Neural progenitor cell (in vitro differentiated cells): ENCODE results near the gene OSTN. TPM values are rescaled to one million over a fixed set of nuclear protein-coding genes. Genes with fewer than 3 reads are reported as not detected.
"Not testable (repeated sequence)": the region's sequence is repeated elsewhere in the genome, so short reads cannot be mapped to it uniquely, and the experiment has no call there.

Source experiments
- DNase-seq: peaks from one replicate; pipeline ENCODE4 v3.0.0-alpha.2; 2016; ENCODE audit warnings: low spot score
- H2AFZ ChIP-seq: fragments of 200-600 bp; sonication (generic); replicated peaks from 2 replicates; pipeline ENCODE4 v1.6.1; 2016; ENCODE audit warnings: antibody characterized with exemption
- H3F3A ChIP-seq: fragments of 200-600 bp; sonication (generic); 2 replicates; pipeline ENCODE4 v1.6.1; 2016; ENCODE audit warnings: antibody characterized with exemption, low read depth
- H3K27ac ChIP-seq: fragments of 200-600 bp; sonication (generic); 2 replicates; pipeline ENCODE4 v1.5.1; 2016; ENCODE audit warnings: mild to moderate bottlenecking
- H3K27me3 ChIP-seq: fragments of 200-600 bp; sonication (generic); 2 replicates; pipeline ENCODE4 v1.6.1; 2016; ENCODE audit warnings: mild to moderate bottlenecking, moderate library complexity
- H3K36me3 ChIP-seq: fragments of 200-600 bp; sonication (generic); 2 replicates; pipeline ENCODE4 v1.5.1; 2016
- H3K4me1 ChIP-seq: fragments of 200-600 bp; sonication (generic); 2 replicates; pipeline ENCODE4 v1.6.1; 2016; ENCODE audit warnings: mixed run types
- H3K4me2 ChIP-seq: fragments of 200-600 bp; sonication (generic); 2 replicates; pipeline ENCODE4 v1.6.1; 2016
- H3K4me3 ChIP-seq: fragments of 200-600 bp; sonication (generic); 2 replicates; pipeline ENCODE4 v1.5.1; 2016
- H3K79me2 ChIP-seq: fragments of 200-600 bp; sonication (generic); 2 replicates; pipeline ENCODE4 v1.6.1; 2016; ENCODE audit warnings: low read depth
- H3K9ac ChIP-seq: fragments of 200-600 bp; sonication (generic); 2 replicates; pipeline ENCODE4 v1.6.1; 2016
- H3K9me3 ChIP-seq: fragments of 200-600 bp; sonication (generic); 2 replicates; pipeline ENCODE4 v1.5.1; 2016; ENCODE audit warnings: low read depth
- H4K20me1 ChIP-seq: fragments of 200-600 bp; sonication (generic); 2 replicates; pipeline ENCODE4 v1.6.1; 2016; ENCODE audit warnings: low read depth
- H3K27ac Mint-ChIP-seq: 3 replicates; pipeline ENCODE4 v1.8.0; 2021; ENCODE audit warnings: mixed read lengths
- H3K27me3 Mint-ChIP-seq: 2 replicates; pipeline ENCODE4 v1.8.0; 2022; ENCODE audit warnings: low read depth, mild to moderate bottlenecking, inconsistent platforms, moderate library complexity, mixed read lengths; ENCODE audit not compliant: insufficient read depth
- H3K36me3 Mint-ChIP-seq: 3 replicates; pipeline ENCODE4 v1.8.0; 2021; ENCODE audit warnings: mixed read lengths
- H3K4me1 Mint-ChIP-seq: 3 replicates; pipeline ENCODE4 v1.8.0; 2021; ENCODE audit warnings: mixed read lengths
- H3K4me3 Mint-ChIP-seq: 3 replicates; pipeline ENCODE4 v1.8.0; 2021; ENCODE audit warnings: mild to moderate bottlenecking, moderate library complexity, mixed read lengths
- H3K9me3 Mint-ChIP-seq: 3 replicates; pipeline ENCODE4 v1.8.0; 2020; ENCODE audit warnings: mixed read lengths
- CTCF ChIP-seq: fragments of 200-600 bp; sonication (generic); IDR thresholded peaks from 2 replicates; pipeline ENCODE4 v1.5.1; 2017; ENCODE audit warnings: antibody characterized with exemption, mild to moderate bottlenecking
- EZH2 ChIP-seq: fragments of 200-600 bp; sonication (generic); IDR thresholded peaks from 2 replicates; pipeline ENCODE4 v1.6.1; 2017; ENCODE audit warnings: antibody characterized with exemption, mild to moderate bottlenecking, moderate library complexity
- EZH2phosphoT487 ChIP-seq: fragments of 200-600 bp; sonication (generic); IDR thresholded peaks from 2 replicates; pipeline ENCODE4 v1.6.1; 2017; ENCODE audit warnings: antibody characterized with exemption
- total RNA-seq: library from RNA; depleted of rRNA; stranded (reverse); fragments of >200 nt; gene quantifications from 2 replicates; pipeline ENCODE4 v1.2.3, GENCODE V29; 2015; ENCODE audit warnings: low replicate concordance

Gene OSTN
- total RNA-seq, 1 donor from 2014 or later, result 1.2 TPM

- Mint-ChIP-seq H3K9me3 (no peaks in the 10 kb centered on the region), H3K4me1 (no peaks in the 10 kb centered on the region), H3K4me3 (no peak overlapping the region), H3K27me3 (peaks cover 4% of the 10 kb centered on the region), H3K27ac (no peak overlapping the region), H3K36me3 (no peaks in the 10 kb centered on the region)
- Histone ChIP-seq H3K9ac (no peak overlapping the region), H3K4me1 (no peaks in the 10 kb centered on the region), H2AFZ (no peak overlapping the region), H3K4me2 (no peak overlapping the region), H3F3A (no peaks in the 10 kb centered on the region), H3K36me3 (no peaks in the 10 kb centered on the region), H4K20me1 (no peaks in the 10 kb centered on the region), H3K27ac (no peak overlapping the region), H3K4me3 (no peak overlapping the region), H3K9me3 (no peaks in the 10 kb centered on the region), H3K79me2 (no peaks in the 10 kb centered on the region), H3K27me3 (no peaks in the 10 kb centered on the region)
- DNase-seq, result no peak
- no peak for TF ChIP-seq CTCF
- TF ChIP-seq EZH2, result no peak
- no peak for TF ChIP-seq EZH2phosphoT487
Measured at GRCh38 chr3:191170097-191170496, 28.9 kb upstream of the OSTN start.

DNA sequence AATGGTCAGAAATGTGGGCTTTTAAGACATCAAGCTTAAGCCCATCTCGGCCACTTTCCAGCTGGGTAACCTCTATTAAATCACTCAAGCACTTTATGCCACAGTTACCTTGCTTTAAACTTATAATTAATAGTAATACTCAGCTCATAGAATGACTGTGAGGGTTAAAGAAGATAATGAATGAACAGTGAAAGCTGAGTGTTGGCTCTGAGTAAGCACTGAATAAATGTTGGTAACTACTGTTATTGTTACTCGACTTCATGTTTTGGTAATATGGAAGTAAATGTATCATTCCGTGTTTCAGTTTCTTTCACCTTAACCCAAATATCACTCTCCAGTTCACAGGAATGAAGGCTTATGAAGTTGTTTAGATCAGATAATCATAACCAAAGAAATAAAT is 23.9 kb upstream of the OSTN start:
- Histone ChIP-seq H3K27me3 (no peaks in the 10 kb centered on the region), H4K20me1 (no peaks in the 10 kb centered on the region), H2AFZ (no peak overlapping the region), H3F3A (no peaks in the 10 kb centered on the region), H3K27ac (no peak overlapping the region), H3K9ac (no peak overlapping the region), H3K4me3 (no peak overlapping the region), H3K9me3 (no peaks in the 10 kb centered on the region), H3K4me2 (no peak overlapping the region), H3K4me1 (no peaks in the 10 kb centered on the region), H3K79me2 (no peaks in the 10 kb centered on the region), H3K36me3 (no peaks in the 10 kb centered on the region)
- TF ChIP-seq EZH2, result no peak
- no peak for TF ChIP-seq EZH2phosphoT487
- TF ChIP-seq CTCF, result no peak
- no peak for DNase-seq
- no peak overlapping the region for H3K4me3 Mint-ChIP-seq
- H3K36me3 Mint-ChIP-seq, result no peaks in the 10 kb centered on the region
- H3K4me1 Mint-ChIP-seq, result no peaks in the 10 kb centered on the region
- no peaks in the 10 kb centered on the region for H3K9me3 Mint-ChIP-seq
- peaks cover 4% of the 10 kb centered on the region for H3K27me3 Mint-ChIP-seq
- H3K27ac Mint-ChIP-seq, result no peak overlapping the region

- H3F3A ChIP-seq, result no peaks in the 10 kb centered on the region
- H3K27me3 Mint-ChIP-seq, result peaks cover 4% of the 10 kb centered on the region
- no peaks in the 10 kb centered on the region for H4K20me1 ChIP-seq
- H3K4me1 Mint-ChIP-seq, result no peaks in the 10 kb centered on the region
- H2AFZ ChIP-seq, result no peak overlapping the region
- no peaks in the 10 kb centered on the region for H3K36me3 ChIP-seq
- H3K4me3 ChIP-seq, result no peak overlapping the region
- H3K27ac ChIP-seq, result no peak overlapping the region
- no peak overlapping the region for H3K9ac ChIP-seq
- no peaks in the 10 kb centered on the region for H3K4me1 ChIP-seq
- no peaks in the 10 kb centered on the region for H3K9me3 Mint-ChIP-seq
- H3K27me3 ChIP-seq, result no peaks in the 10 kb centered on the region
- TF ChIP-seq EZH2 (no peak), EZH2phosphoT487 (no peak), CTCF (no peak)
- H3K27ac Mint-ChIP-seq, result no peak overlapping the region
- H3K4me2 ChIP-seq, result no peak overlapping the region
- H3K4me3 Mint-ChIP-seq, result no peak overlapping the region
- no peak for DNase-seq
- no peaks in the 10 kb centered on the region for H3K36me3 Mint-ChIP-seq
- no peaks in the 10 kb centered on the region for H3K79me2 ChIP-seq
- no peaks in the 10 kb centered on the region for H3K9me3 ChIP-seq
Measured at GRCh38 chr3:191176038-191176785, 22.8 kb upstream of the OSTN start.

DNA sequence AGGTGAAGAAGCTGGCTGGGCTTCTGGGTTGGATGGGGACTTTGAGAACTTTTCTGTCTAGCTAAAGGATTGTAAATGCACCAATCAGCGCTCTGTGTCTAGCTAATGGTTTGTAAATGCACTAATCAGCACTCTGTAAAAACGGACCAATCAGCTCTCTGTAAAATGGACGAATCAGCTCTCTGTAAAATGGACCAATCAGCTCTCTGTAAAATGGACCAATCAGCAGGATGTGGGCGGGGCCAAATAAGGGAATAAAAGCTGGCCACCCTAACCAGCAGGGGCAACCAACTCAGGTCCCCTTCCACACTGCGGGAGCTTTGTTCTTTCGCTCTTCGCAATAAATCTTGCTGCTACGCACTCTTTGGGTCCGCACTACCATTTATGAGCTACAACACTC is 13.7 kb upstream of the OSTN start:
- H3F3A ChIP-seq, H3K4me3 Mint-ChIP-seq, H3K4me3 ChIP-seq, H4K20me1 ChIP-seq, H3K4me1 Mint-ChIP-seq, H3K36me3 Mint-ChIP-seq, H2AFZ ChIP-seq, H3K27me3 Mint-ChIP-seq, H3K4me1 ChIP-seq, H3K9me3 ChIP-seq, H3K27me3 ChIP-seq, H3K9ac ChIP-seq, H3K9me3 Mint-ChIP-seq, H3K27ac ChIP-seq, DNase-seq, H3K27ac Mint-ChIP-seq, H3K4me2 ChIP-seq, H3K79me2 ChIP-seq, H3K36me3 ChIP-seq: not testable (repeated sequence)

- H3K9me3 ChIP-seq, H3K79me2 ChIP-seq, H2AFZ ChIP-seq, H3K4me1 Mint-ChIP-seq, H3K9ac ChIP-seq, H3K27ac Mint-ChIP-seq, H3F3A ChIP-seq, H3K36me3 ChIP-seq, H3K4me2 ChIP-seq, H3K4me3 ChIP-seq, H3K36me3 Mint-ChIP-seq, H3K9me3 Mint-ChIP-seq, DNase-seq, H3K27me3 Mint-ChIP-seq, H3K27ac ChIP-seq, H3K27me3 ChIP-seq, H3K4me1 ChIP-seq, H4K20me1 ChIP-seq, H3K4me3 Mint-ChIP-seq: not testable (repeated sequence)
Measured at GRCh38 chr3:191188246-191188645, 10.8 kb upstream of the OSTN start.

DNA sequence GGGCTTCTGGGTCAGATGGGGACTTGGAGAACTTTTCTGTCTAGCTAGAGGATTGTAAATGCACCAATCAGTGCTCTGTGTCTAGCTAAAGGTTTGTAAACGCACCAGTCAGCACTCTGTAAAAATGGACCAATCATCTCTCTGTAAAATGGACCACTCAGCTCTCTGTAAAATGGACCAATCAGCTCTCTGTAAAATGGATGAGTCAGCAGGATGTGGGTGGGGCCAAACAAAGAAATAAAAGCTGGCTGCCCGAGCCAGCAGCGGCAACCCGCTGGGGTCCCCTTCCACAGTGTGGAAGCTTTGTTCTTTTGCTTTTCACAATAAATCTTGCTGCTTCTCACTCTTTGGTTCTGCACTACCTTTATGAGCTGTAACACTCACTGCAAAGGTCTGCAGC is 6.8 kb upstream of the OSTN start:
- H3K4me2 ChIP-seq, H3K27ac Mint-ChIP-seq, H3K4me3 Mint-ChIP-seq, H3K79me2 ChIP-seq, H3F3A ChIP-seq, H3K4me1 ChIP-seq, H3K4me1 Mint-ChIP-seq, H3K9me3 Mint-ChIP-seq, H3K27ac ChIP-seq, H3K36me3 Mint-ChIP-seq, H3K9me3 ChIP-seq, H3K4me3 ChIP-seq, H3K9ac ChIP-seq, H3K36me3 ChIP-seq, H2AFZ ChIP-seq, H3K27me3 ChIP-seq, DNase-seq, H4K20me1 ChIP-seq, H3K27me3 Mint-ChIP-seq: not testable (repeated sequence)
